OCI-LY1 (cell line): ENCODE measurements around the gene TRMT1L.

Experiments used
- EZH2 ChIP-seq: fragments of 200-600 bp; sonication (generic), shearing (Covaris generic); IDR thresholded peaks from 2 replicates; pipeline ENCODE4 v1.8.0; 2017; ENCODE audit warnings: borderline replicate concordance, mixed run types, mild to moderate bottlenecking, antibody characterized with exemption, low read length, moderate library complexity, mixed read lengths
- TF ChIP-seq, protein P1 (sequence below): fragments of 200-600 bp; sonication (generic), shearing (Covaris generic); IDR thresholded peaks from 2 replicates; pipeline ENCODE4 v1.5.1; 2017; ENCODE audit warnings: mild to moderate bottlenecking, antibody characterized with exemption, low read length, moderate library complexity, mixed read lengths

DNA sequence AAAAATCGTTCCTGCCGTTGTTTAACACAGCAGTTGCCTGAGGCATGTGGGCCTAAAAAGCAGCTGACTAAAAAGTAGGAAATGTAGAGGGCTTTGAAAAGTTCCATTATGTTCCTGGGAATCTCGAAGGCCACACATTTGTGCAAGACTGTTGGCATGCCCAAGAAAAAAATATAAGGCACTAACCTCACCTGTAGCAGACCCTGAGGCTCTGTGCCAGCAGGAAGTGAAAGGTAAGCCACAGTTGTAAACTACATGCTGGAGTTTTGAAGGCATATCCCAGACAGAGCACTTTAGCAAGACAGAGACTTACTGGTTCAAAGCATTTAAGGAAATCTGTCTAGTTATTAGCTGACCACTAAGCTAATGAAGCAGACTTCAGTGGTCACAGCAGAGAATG lies 52.7 kb downstream of the TRMT1L start:
- no peak for TF ChIP-seq EZH2
- TF ChIP-seq, protein P1, sequence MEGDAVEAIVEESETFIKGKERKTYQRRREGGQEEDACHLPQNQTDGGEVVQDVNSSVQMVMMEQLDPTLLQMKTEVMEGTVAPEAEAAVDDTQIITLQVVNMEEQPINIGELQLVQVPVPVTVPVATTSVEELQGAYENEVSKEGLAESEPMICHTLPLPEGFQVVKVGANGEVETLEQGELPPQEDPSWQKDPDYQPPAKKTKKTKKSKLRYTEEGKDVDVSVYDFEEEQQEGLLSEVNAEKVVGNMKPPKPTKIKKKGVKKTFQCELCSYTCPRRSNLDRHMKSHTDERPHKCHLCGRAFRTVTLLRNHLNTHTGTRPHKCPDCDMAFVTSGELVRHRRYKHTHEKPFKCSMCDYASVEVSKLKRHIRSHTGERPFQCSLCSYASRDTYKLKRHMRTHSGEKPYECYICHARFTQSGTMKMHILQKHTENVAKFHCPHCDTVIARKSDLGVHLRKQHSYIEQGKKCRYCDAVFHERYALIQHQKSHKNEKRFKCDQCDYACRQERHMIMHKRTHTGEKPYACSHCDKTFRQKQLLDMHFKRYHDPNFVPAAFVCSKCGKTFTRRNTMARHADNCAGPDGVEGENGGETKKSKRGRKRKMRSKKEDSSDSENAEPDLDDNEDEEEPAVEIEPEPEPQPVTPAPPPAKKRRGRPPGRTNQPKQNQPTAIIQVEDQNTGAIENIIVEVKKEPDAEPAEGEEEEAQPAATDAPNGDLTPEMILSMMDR, result no peak
